22Rv1 (cell line): ENCODE data around the gene GRM1.

Experiments used
- H3K27ac ChIP-seq: fragments of 450-650 bp; 2 replicates; pipeline ENCODE4 v1.5.1; 2017
- ZFX ChIP-seq: fragments of 450-650 bp; IDR thresholded peaks from 2 replicates; pipeline ENCODE4 v1.6.1; 2017; ENCODE audit warnings: antibody characterized with exemption, borderline replicate concordance
- TF ChIP-seq, protein P1 (sequence below): fragments of 450-650 bp; IDR thresholded peaks from 2 replicates; pipeline ENCODE4 v1.5.1; 2017; ENCODE audit warnings: mild to moderate bottlenecking

GRM1 gene

DNA sequence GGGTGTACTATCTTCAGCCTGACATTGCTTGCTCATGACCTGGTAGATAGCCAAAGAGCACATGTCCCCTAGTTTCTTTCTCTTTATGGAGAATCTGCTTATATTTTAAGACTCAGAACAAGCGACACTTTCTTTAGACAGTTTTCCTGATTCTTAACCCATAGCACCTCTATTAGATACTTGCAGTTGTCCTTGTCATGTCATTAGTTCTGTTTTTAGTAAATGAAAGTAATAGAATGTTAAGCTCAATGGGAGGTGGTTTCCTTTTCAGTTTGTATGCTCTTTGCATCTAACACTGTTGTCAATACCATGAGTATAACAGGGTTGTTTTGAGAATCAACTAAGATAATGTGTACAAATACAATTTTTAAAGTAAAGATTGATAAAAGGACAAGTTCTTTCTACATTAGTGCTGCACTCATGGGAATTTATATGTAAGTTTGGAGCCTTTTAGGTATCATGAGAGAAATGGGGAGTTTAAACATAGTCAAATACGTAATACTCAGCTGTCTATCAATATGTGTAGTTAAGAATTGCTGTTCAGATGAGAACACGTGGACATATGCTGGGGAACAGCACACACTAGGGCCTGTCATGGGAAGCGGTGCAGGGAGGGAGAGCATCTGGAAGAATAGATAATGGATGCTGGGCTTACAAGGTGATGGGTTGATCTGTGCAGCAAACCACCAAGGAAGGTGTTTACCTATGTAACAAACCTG, 124.3 kb downstream of the GRM1 start:
- no peak overlapping the region for H3K27ac ChIP-seq
- TF ChIP-seq ZFX: no peak
- TF ChIP-seq, protein P1, sequence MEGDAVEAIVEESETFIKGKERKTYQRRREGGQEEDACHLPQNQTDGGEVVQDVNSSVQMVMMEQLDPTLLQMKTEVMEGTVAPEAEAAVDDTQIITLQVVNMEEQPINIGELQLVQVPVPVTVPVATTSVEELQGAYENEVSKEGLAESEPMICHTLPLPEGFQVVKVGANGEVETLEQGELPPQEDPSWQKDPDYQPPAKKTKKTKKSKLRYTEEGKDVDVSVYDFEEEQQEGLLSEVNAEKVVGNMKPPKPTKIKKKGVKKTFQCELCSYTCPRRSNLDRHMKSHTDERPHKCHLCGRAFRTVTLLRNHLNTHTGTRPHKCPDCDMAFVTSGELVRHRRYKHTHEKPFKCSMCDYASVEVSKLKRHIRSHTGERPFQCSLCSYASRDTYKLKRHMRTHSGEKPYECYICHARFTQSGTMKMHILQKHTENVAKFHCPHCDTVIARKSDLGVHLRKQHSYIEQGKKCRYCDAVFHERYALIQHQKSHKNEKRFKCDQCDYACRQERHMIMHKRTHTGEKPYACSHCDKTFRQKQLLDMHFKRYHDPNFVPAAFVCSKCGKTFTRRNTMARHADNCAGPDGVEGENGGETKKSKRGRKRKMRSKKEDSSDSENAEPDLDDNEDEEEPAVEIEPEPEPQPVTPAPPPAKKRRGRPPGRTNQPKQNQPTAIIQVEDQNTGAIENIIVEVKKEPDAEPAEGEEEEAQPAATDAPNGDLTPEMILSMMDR: no peak

DNA sequence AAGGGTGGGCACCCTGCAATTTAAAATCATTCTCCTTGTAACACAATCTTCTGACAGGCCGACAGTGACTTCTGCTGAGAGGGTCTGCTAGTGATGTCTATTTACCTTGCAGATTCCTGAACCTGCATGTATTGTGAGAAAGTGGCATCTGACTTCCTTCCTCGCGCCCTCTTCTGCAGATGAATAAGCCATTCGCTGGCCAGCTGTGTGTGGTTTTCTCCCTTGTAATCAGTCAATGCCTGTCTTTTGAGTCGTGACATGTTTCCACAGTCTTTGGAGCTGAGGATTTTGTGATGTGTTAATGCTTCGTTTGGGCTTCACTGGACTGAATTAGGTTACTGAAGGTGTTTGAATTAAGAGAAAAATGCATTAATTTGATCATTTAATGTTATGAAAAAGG, 125.3 kb downstream of the GRM1 start:
- no peak overlapping the region for H3K27ac ChIP-seq
- TF ChIP-seq, protein P1: no peak
- TF ChIP-seq ZFX: no peak

DNA sequence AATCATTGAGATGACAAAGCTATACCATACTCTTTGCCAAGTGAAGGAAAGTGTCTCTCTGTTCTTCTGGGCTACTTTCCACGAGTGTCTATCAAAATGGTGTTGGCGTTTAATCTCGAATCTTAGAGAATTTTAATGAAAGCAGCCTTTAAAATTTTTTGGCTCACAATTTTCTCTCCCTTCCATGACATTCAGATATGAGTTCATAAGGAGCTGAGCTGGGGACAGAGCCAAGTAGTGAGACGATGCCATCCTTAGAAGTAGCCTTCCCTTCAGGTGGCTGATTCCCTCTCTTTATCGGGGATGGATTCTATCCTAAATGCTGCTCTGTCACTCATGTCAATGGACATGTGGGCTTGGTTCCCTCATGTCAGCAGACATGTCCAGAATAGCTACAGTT, 132.8 kb downstream of the GRM1 start:
- no peak overlapping the region for H3K27ac ChIP-seq
- TF ChIP-seq ZFX: no peak
- TF ChIP-seq, protein P1: no peak

DNA sequence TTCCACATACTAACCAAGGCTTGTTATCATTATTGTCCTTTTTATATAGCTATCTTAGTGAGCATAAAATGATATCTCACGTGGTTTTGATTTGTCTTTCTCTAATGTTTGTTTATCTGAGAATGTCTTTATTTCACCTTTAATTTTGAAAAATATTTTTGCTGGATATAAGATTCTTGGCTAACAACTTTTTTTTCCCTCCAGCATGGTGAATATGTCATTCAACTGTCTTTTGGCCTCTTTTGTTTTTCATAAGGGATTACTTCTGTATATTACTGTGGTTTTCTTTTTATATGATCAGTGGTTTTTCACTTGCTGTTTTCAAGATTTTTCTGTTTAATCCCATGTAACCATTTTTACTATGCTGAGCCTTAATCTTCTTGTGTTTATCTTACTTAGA, 141.0 kb downstream of the GRM1 start:
- TF ChIP-seq ZFX: no peak
- TF ChIP-seq, protein P1: no peak
- no peak overlapping the region for H3K27ac ChIP-seq

DNA sequence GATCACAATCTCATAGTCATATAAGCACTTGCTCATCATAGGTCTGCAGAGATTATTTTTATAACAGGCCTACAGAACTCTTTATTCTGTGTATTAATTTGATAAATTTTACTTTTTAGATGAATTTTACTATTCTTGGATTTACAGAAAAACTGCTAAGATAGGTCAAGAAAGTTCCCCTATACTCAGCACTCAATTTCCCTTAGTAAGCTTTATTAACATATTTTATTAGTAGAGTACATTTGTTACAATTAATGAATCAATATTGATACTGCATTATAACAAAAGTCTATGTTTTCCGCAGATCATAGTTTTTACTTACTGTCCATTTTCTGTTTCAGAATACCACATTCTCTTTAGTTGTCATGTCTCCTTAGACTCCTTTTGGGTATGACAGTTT, 148.9 kb downstream of the GRM1 start:
- H3K27ac ChIP-seq: no peak overlapping the region
- TF ChIP-seq, protein P1: no peak
- TF ChIP-seq ZFX: no peak

DNA sequence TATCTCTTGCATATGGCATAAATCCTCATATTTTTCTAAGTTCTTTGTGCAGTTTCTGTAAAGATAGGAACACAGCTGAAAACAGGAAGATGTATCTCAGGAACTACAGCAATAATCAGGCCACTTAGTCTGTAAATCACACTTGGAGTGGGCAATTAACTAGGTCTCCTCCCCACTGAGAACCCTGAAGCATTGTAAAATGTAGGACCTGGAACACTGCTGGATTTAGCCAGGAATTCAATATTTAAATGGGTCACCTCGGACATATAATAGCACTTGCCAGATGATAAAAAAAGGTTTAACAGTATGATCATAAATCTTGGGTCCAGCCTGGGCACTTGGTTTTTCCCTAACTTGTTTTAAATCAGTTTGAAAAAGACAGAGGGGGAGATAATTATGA, 155.0 kb downstream of the GRM1 start:
- TF ChIP-seq, protein P1: no peak
- TF ChIP-seq ZFX: no peak
- H3K27ac ChIP-seq: no peak overlapping the region

DNA sequence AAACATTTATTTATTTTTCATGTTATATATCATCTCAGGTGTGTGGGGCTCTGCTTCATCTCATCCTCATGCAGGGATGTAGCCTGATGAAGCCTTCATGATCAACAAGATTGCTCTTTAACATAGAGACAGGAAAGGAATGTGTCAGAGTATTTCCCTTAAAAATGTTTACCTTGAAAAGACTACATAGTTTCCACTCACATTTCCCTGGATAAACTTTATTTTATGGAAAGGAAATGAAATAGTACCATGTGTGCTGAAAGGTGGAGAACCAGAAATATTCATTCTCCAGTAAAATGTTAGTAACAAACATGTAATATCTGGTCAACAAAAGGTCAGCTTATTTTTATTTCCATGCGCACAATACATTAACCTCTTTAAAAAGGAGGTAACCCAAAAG, 155.8 kb downstream of the GRM1 start:
- TF ChIP-seq ZFX: no peak
- TF ChIP-seq, protein P1: no peak
- no peak overlapping the region for H3K27ac ChIP-seq
